ENCODE data around the gene PTK7. TPM values are rescaled to one million over a fixed set of nuclear protein-coding genes. Genes with fewer than 3 reads are reported as not detected.

PTK7 gene
- total RNA-seq, 1 experiment from 2014 or later, result 165 TPM

- Mint-ChIP-seq H3K36me3 (no peaks in the 10 kb centered on the region), H3K27me3 (ENCODE audit: low read depth) (no peaks in the 10 kb centered on the region), H3K9me3 (no peaks in the 10 kb centered on the region), H3K4me1 (peaks cover 67% of the 10 kb centered on the region), H3K27ac (peak overlapping the region; percentile 63), H3K4me3 (no peak overlapping the region)
- CTCF ChIA-PET, result interaction anchor here (1.0 to 1.2 kb wide), 4 partner anchors 13 to 58 kb away, joined by 3 to 4 read pairs (median 3); partner anchors contain the start of genes KLC4 and MRPL2
- no peak for TF ChIP-seq ERG (CRISPR knock-in tag; IDR thresholded peaks at IDR 0.05)
- TF ChIP-seq FOXJ3 (CRISPR knock-in tag; IDR thresholded peaks at IDR 0.05; ENCODE audit: borderline replicate concordance), result no peak
- no peak for TF ChIP-seq GTF2I (CRISPR knock-in tag; conservative IDR thresholded peaks at IDR 0.05)
- no peak for TF ChIP-seq ETV6 (CRISPR knock-in tag; IDR thresholded peaks at IDR 0.05)
- DNase-seq (ENCODE audit: low spot score) (no peak), ATAC-seq (no peak)
- POLR2A ChIA-PET, result interaction anchor here (0.6 kb wide), 1 partner anchor 32 kb away, joined by 4 read pairs; no protein-coding TSS in a partner anchor
These were observed 10.0 kb downstream of the PTK7 start for GRCh38 chr6:43086022-43086658.

GRCh38 chr6:43088654-43089056, 12.5 kb downstream of the PTK7 start:
- Mint-ChIP-seq H3K27ac (peak overlapping the region; percentile 99), H3K4me1 (peaks cover 76% of the 10 kb centered on the region), H3K9me3 (no peaks in the 10 kb centered on the region), H3K27me3 (ENCODE audit: low read depth) (no peaks in the 10 kb centered on the region), H3K4me3 (peak overlapping the region; percentile 63), H3K36me3 (no peaks in the 10 kb centered on the region)
- POLR2A ChIA-PET, result interaction anchor here (0.5 to 0.9 kb wide), 2 partner anchors 12 kb away, joined by 3 to 4 read pairs; no protein-coding TSS in a partner anchor
- ATAC-seq (peak; percentile 7; the same call in 1 of the 2 replicates), DNase-seq (ENCODE audit: low spot score) (no peak)
- CTCF ChIA-PET, result interaction anchor here (0.8 to 2.9 kb wide), 4 partner anchors 11 to 55 kb away, joined by 3 to 12 read pairs (median 4); partner anchors contain the start of gene PTK7
- TF ChIP-seq CDX4 (CRISPR knock-in tag; IDR thresholded peaks at IDR 0.05; ENCODE audit: borderline replicate concordance), result no peak
- TF ChIP-seq ZNF512 (CRISPR knock-in tag; IDR thresholded peaks at IDR 0.05; ENCODE audit: borderline replicate concordance), result no peak
- TF ChIP-seq ZNF396 (CRISPR knock-in tag; IDR thresholded peaks at IDR 0.05; ENCODE audit: borderline replicate concordance), result no peak
- no peak for TF ChIP-seq PRRX2 (CRISPR knock-in tag; IDR thresholded peaks at IDR 0.05)
- TF ChIP-seq ATF2 (CRISPR knock-in tag; IDR thresholded peaks at IDR 0.05; ENCODE audit: borderline replicate concordance, low read depth), result no peak
- TF ChIP-seq MXD4 (CRISPR knock-in tag; IDR thresholded peaks at IDR 0.05; ENCODE audit: borderline replicate concordance), result no peak
- TF ChIP-seq TCF7 (CRISPR knock-in tag; IDR thresholded peaks at IDR 0.05; ENCODE audit: low read depth), result no peak
- TF ChIP-seq MLX (CRISPR knock-in tag; IDR thresholded peaks at IDR 0.05), result no peak
- TF ChIP-seq ZMAT4 (CRISPR knock-in tag; IDR thresholded peaks at IDR 0.05), result no peak
- TF ChIP-seq AFF4 (CRISPR knock-in tag; IDR thresholded peaks at IDR 0.05; ENCODE audit: borderline replicate concordance), result no peak
- no peak for TF ChIP-seq OVOL2 (CRISPR knock-in tag; IDR thresholded peaks at IDR 0.05; ENCODE audit: borderline replicate concordance)
- TF ChIP-seq E2F1 (CRISPR knock-in tag; IDR thresholded peaks at IDR 0.05), result no peak
- no peak for TF ChIP-seq NFE2L1 (CRISPR knock-in tag; IDR thresholded peaks at IDR 0.05)
- TF ChIP-seq TEAD1 (CRISPR knock-in tag; IDR thresholded peaks at IDR 0.05), result no peak

Data from WTC11 (cell line).